Measurements from ENCODE around the gene RNASEL. TPM values are rescaled to one million over a fixed set of nuclear protein-coding genes. Genes with fewer than 3 reads are reported as not detected.
A peak's percentile ranks its signal among the peaks of the same experiment; 100 is the strongest.

Gene RNASEL
- total and polyA plus RNA-seq, 9 of the 15 experiments (the other 6 are each of a cell fraction or from before 2014, with no cell fraction given), result 4.3 to 11.1 (median 7.2) TPM

DNA sequence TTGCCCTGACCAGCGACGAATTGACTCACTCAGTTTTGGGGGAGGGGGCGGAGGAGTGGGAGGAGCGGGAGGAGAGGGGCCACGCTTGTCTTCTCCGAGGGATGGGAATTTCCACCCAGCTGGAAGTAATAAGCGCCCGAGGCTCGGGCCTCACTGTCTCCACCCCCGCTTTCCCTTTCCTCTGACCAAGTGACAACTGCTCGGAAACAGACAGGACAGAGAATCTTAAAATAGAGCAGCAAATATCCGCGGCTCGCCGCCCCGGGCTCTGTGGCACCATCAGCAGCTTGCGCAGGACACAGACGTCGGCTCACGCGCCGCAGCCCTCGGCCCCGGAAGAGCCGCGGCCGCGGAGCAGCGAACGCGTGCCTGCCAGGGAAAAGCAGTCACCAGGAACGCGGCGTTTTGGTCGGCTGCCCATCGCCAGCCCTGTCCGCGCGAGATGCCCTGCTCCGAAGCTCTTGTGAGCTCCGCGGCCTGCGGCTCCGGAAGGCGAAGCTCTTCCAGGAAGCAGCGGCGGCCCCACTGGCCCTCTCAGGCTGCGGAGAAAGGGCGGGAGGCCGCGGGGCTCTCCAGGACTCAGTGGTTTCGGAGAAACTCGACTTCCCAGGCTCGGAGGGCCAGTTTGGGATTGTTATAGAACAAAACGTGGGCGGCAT, 25.9 kb upstream of the RNASEL start (continued):
- TF ChIP-seq MECOM (CRISPR knock-in tag; IDR thresholded peaks at IDR 0.05) (no peak), ZNF589 (CRISPR knock-in tag; IDR thresholded peaks at IDR 0.05; ENCODE audit: low read depth) (peak; percentile 40; the same call in 1 of the 2 replicates), NEUROD1 (IDR thresholded peaks at IDR 0.05; ENCODE audit: borderline replicate concordance, low read depth, low read length, partially characterized antibody) (no peak), EZH2 (IDR thresholded peaks at IDR 0.05; ENCODE audit: borderline replicate concordance, low read depth, low read length) (0 out of 2 replicates have a peak, but pooled peaks have one; percentile 31), KLF1 (tag; IDR thresholded peaks at IDR 0.05) (no peak), ZNF311 (CRISPR knock-in tag; IDR thresholded peaks at IDR 0.05) (peak; percentile 70; the same call in 1 of the 2 replicates), ZNF197 (CRISPR knock-in tag; IDR thresholded peaks at IDR 0.05; ENCODE audit: low read depth) (0 out of 2 replicates have a peak, but pooled peaks have one; percentile 29), NCOA2 (IDR thresholded peaks at IDR 0.05; ENCODE audit: partially characterized antibody in 2 of 2) (no peak), ILK (tag; IDR thresholded peaks at IDR 0.05; ENCODE audit: borderline replicate concordance, low read depth) (no peak), E2F3 (CRISPR knock-in tag; IDR thresholded peaks at IDR 0.05) (peak; percentile 66; the same call in 1 of the 2 replicates), NR2C2 (CRISPR knock-in tag; IDR thresholded peaks at IDR 0.05) (no peak), NR2C2 (tag; IDR thresholded peaks at IDR 0.05) (peak; percentile 27; the same call in 1 of the 2 replicates), ZNF76 (CRISPR knock-in tag; IDR thresholded peaks at IDR 0.05; ENCODE audit: borderline replicate concordance) (peak; percentile 62; the same call in 1 of the 2 replicates), ARNT (IDR thresholded peaks at IDR 0.05) (no peak)
- TF ChIP-seq, protein P1, sequence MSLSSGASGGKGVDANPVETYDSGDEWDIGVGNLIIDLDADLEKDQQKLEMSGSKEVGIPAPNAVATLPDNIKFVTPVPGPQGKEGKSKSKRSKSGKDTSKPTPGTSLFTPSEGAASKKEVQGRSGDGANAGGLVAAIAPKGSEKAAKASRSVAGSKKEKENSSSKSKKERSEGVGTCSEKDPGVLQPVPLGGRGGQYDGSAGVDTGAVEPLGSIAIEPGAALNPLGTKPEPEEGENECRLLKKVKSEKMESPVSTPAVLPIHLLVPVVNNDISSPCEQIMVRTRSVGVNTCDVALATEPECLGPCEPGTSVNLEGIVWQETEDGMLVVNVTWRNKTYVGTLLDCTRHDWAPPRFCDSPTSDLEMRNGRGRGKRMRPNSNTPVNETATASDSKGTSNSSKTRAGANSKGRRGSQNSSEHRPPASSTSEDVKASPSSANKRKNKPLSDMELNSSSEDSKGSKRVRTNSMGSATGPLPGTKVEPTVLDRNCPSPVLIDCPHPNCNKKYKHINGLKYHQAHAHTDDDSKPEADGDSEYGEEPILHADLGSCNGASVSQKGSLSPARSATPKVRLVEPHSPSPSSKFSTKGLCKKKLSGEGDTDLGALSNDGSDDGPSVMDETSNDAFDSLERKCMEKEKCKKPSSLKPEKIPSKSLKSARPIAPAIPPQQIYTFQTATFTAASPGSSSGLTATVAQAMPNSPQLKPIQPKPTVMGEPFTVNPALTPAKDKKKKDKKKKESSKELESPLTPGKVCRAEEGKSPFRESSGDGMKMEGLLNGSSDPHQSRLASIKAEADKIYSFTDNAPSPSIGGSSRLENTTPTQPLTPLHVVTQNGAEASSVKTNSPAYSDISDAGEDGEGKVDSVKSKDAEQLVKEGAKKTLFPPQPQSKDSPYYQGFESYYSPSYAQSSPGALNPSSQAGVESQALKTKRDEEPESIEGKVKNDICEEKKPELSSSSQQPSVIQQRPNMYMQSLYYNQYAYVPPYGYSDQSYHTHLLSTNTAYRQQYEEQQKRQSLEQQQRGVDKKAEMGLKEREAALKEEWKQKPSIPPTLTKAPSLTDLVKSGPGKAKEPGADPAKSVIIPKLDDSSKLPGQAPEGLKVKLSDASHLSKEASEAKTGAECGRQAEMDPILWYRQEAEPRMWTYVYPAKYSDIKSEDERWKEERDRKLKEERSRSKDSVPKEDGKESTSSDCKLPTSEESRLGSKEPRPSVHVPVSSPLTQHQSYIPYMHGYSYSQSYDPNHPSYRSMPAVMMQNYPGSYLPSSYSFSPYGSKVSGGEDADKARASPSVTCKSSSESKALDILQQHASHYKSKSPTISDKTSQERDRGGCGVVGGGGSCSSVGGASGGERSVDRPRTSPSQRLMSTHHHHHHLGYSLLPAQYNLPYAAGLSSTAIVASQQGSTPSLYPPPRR (CRISPR knock-in tag; IDR thresholded peaks at IDR 0.05; ENCODE audit: borderline replicate concordance), result no peak
- TF ChIP-seq, protein P2, sequence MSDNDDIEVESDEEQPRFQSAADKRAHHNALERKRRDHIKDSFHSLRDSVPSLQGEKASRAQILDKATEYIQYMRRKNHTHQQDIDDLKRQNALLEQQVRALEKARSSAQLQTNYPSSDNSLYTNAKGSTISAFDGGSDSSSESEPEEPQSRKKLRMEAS (CRISPR knock-in tag; IDR thresholded peaks at IDR 0.05), result peak; percentile 34; the same call in 1 of the 2 replicates
- TF ChIP-seq, protein P3, sequence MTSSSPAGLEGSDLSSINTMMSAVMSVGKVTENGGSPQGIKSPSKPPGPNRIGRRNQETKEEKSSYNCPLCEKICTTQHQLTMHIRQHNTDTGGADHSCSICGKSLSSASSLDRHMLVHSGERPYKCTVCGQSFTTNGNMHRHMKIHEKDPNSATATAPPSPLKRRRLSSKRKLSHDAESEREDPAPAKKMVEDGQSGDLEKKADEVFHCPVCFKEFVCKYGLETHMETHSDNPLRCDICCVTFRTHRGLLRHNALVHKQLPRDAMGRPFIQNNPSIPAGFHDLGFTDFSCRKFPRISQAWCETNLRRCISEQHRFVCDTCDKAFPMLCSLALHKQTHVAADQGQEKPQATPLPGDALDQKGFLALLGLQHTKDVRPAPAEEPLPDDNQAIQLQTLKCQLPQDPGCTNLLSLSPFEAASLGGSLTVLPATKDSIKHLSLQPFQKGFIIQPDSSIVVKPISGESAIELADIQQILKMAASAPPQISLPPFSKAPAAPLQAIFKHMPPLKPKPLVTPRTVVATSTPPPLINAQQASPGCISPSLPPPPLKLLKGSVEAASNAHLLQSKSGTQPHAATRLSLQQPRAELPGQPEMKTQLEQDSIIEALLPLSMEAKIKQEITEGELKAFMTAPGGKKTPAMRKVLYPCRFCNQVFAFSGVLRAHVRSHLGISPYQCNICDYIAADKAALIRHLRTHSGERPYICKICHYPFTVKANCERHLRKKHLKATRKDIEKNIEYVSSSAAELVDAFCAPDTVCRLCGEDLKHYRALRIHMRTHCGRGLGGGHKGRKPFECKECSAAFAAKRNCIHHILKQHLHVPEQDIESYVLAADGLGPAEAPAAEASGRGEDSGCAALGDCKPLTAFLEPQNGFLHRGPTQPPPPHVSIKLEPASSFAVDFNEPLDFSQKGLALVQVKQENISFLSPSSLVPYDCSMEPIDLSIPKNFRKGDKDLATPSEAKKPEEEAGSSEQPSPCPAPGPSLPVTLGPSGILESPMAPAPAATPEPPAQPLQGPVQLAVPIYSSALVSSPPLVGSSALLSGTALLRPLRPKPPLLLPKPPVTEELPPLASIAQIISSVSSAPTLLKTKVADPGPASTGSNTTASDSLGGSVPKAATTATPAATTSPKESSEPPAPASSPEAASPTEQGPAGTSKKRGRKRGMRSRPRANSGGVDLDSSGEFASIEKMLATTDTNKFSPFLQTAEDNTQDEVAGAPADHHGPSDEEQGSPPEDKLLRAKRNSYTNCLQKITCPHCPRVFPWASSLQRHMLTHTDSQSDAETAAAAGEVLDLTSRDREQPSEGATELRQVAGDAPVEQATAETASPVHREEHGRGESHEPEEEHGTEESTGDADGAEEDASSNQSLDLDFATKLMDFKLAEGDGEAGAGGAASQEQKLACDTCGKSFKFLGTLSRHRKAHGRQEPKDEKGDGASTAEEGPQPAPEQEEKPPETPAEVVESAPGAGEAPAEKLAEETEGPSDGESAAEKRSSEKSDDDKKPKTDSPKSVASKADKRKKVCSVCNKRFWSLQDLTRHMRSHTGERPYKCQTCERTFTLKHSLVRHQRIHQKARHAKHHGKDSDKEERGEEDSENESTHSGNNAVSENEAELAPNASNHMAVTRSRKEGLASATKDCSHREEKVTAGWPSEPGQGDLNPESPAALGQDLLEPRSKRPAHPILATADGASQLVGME (CRISPR knock-in tag; IDR thresholded peaks at IDR 0.05), result 0 out of 2 replicates have a peak, but pooled peaks have one; percentile 71

Measured in K562 (cell line).